HepG2 (cell line): ENCODE results near the gene SCGB3A1. TPM values are rescaled to one million over a fixed set of nuclear protein-coding genes. Genes with fewer than 3 reads are reported as not detected.

Source experiments
- ATAC-seq: fragments of 200-7000 bp; cut with Tn5 transposase; 3 replicates; pipeline ENCODE4 v1.9.1; 2020; ENCODE audit warnings: mild to moderate bottlenecking, moderate library complexity
- BruUV-seq: library from RNA; stranded (reverse); fragments of 400-500 nt; replicated peaks from 2 replicates; lab custom pipeline; 2021; lab: Mats Ljungman, UMichigan
- CTCF ChIA-PET: fragments of 300-600 bp; formaldehyde crosslinking; extraction: SDS; loops from one replicate; lab custom pipeline; 2021; ENCODE audit warnings: low total read pairs, inconsistent platforms, low intra/inter-chr PET ratio; lab: Yijun Ruan, JAX
- POLR2A ChIA-PET: fragments of 350-600 bp; sonication (Branson Sonifier 250); formaldehyde crosslinking; loops from one replicate; lab custom pipeline; 2020; ENCODE audit warnings: antibody characterized with exemption, inconsistent platforms; lab: Yijun Ruan, JAX
- DNase-seq: peaks from one replicate; pipeline ENCODE4 v3.0.0-alpha.2; 2015; ENCODE audit warnings: low spot score
- FAIRE-seq: peaks from 3 replicates; lab custom pipeline; 2011; peaks lifted over from hg19 to GRCh38; lab: Jason Lieb, UNC
- H2AFZ ChIP-seq: one replicate; pipeline ENCODE4 v1.6.1; 2011; ENCODE audit warnings: low read length, inconsistent platforms
- H3K27ac ChIP-seq: fragments of 300-600 bp; 3 replicates; pipeline ENCODE4 v1.8.0; 2011; ENCODE audit warnings: mixed run types, mild to moderate bottlenecking, mixed read lengths, low read length, inconsistent platforms; ENCODE audit not compliant: insufficient read depth; ENCODE audit errors: extremely low read length
- H3K27me3 ChIP-seq, 2 experiments: fragments of 200-600 bp in 1 of 2; 2 replicates in 1 of 2; 3 replicates in 1 of 2; pipeline versions ENCODE4 v1.6.0 to v1.8.0; 2011; ENCODE audit warnings: low read length in 2 of 2, mild to moderate bottlenecking in 2 of 2, moderate library complexity in 2 of 2, inconsistent platforms in 1 of 2; ENCODE audit not compliant: insufficient read depth in 2 of 2, control insufficient read depth in 1 of 2
- H3K36me3 ChIP-seq, 2 experiments: fragments of 200-600 bp in 1 of 2; replicated peaks in 1 of 2; 2 replicates in 1 of 2; 3 replicates in 1 of 2; pipeline versions ENCODE4 v1.5.1 to v1.8.0; 2011; ENCODE audit warnings: low read length in 2 of 2, inconsistent platforms in 1 of 2; ENCODE audit not compliant: insufficient read depth in 2 of 2, control insufficient read depth in 1 of 2
- H3K4me1 ChIP-seq: 2 replicates; pipeline ENCODE4 v1.5.1; 2012; ENCODE audit warnings: low read length, inconsistent platforms; ENCODE audit not compliant: insufficient read depth
- H3K4me2 ChIP-seq: 2 replicates; pipeline ENCODE4 v1.6.0; 2011; ENCODE audit warnings: low read depth, low read length, inconsistent platforms
- H3K4me3 ChIP-seq, 3 experiments: fragments of 200-600 bp in 1 of 3; sonication (generic), shearing (Covaris generic) in 1 of 3; replicated peaks in 1 of 3; 2 replicates each; pipeline ENCODE4 v1.5.1; 2011 to 2016; ENCODE audit warnings: low read length in 3 of 3, inconsistent platforms in 2 of 3, low read depth in 2 of 3, mild to moderate bottlenecking in 2 of 3, control low read depth in 1 of 3, mixed read lengths in 1 of 3; ENCODE audit not compliant: insufficient read depth in 1 of 3
- H3K79me2 ChIP-seq: one replicate; pipeline ENCODE4 v1.6.1; 2011; ENCODE audit warnings: low read length, inconsistent platforms; ENCODE audit not compliant: insufficient read depth
- H3K9ac ChIP-seq: 2 replicates; pipeline ENCODE4 v1.6.0; 2011; ENCODE audit warnings: mild to moderate bottlenecking, low read depth, low read length, inconsistent platforms; ENCODE audit not compliant: insufficient read depth
- H3K9me3 ChIP-seq: 2 replicates; pipeline ENCODE4 v1.5.1; 2012; ENCODE audit warnings: mild to moderate bottlenecking, low read length
- H4K20me1 ChIP-seq: 2 replicates; pipeline ENCODE4 v1.6.0; 2011; ENCODE audit warnings: inconsistent platforms, mild to moderate bottlenecking, low read length, moderate library complexity; ENCODE audit not compliant: insufficient read depth
- NCOA5 ChIP-seq: sonication (generic); formaldehyde crosslinking; IDR thresholded peaks from 2 replicates; pipeline ENCODE4 v1.4.0; 2020; ENCODE audit warnings: missing genetic modification reagents
- NKX3-1 ChIP-seq: sonication (generic); formaldehyde crosslinking; IDR thresholded peaks from 2 replicates; pipeline ENCODE4 v1.5.0; 2020; ENCODE audit warnings: missing genetic modification reagents
- YY1 ChIP-seq: IDR thresholded peaks from 2 replicates; pipeline ENCODE4 v1.6.1; 2011; ENCODE audit warnings: low read length, low read depth, moderate library complexity, mild to moderate bottlenecking; ENCODE audit not compliant: insufficient read depth, insufficient replicate concordance
- ZBTB44 ChIP-seq: sonication (generic); formaldehyde crosslinking; IDR thresholded peaks from 2 replicates; pipeline ENCODE4 v1.4.0; 2020; ENCODE audit warnings: missing genetic modification reagents
- ZNF276 ChIP-seq: sonication (generic); formaldehyde crosslinking; IDR thresholded peaks from 2 replicates; pipeline ENCODE4 v1.4.0; 2020; ENCODE audit warnings: mild to moderate bottlenecking, low read depth, missing genetic modification reagents
- ZNF687 ChIP-seq: sonication (generic); formaldehyde crosslinking; IDR thresholded peaks from 2 replicates; pipeline ENCODE4 v1.5.1; 2020; ENCODE audit warnings: mild to moderate bottlenecking, missing genetic modification reagents, moderate library complexity
- WGBS: methylation state at CpG from one replicate; pipeline ENCODE4 v1.1.6; 2017; ENCODE audit warnings: low lambda C conversion rate; 5-methylcytosine and 5-hydroxymethylcytosine counted together
- in situ Hi-C: cut with HindIII; loops from 2 replicates; pipeline ENCODE4 v1.10.0; 2017; ENCODE audit warnings: low pct_unique_long_range_greater_than_20kb; ENCODE audit not compliant: extremely low pct_ligation_motif_present
- intact Hi-C: fragments of 100-400 bp; cut with micrococcal nuclease; formaldehyde crosslinking; loops from one replicate; pipeline ENCODE4 v1.10.0; 2022; ENCODE audit not compliant: unreplicated experiment
- polyA plus RNA-seq, 8 experiments: library from polyadenylated mRNA; depleted of rRNA in 3 of 8; stranded (reverse) in 7 of 8; unstranded in 1 of 8; fragments of >200 nt; fragmentation: Illumina TruSeq in 4 of 8; extraction: Trizol in 4 of 8; gene quantifications; 2 replicates each; pipeline versions ENCODE4 v1.2.1 to v1.2.3, GENCODE V29; 2011 to 2016; ENCODE audit warnings: low read depth in 4 of 8, missing spikeins in 1 of 8, mixed read lengths in 1 of 8; ENCODE audit not compliant: insufficient read depth in 1 of 8
- total RNA-seq, 5 experiments: library from RNA; depleted of rRNA; stranded (reverse); fragments of >200 nt; fragmentation: Illumina TruSeq; extraction: Trizol; gene quantifications; 2 replicates each; pipeline ENCODE4 v1.2.3, GENCODE V29; 2016; ENCODE audit warnings: low read depth in 1 of 5

Gene SCGB3A1
- total and polyA plus RNA-seq, 2 of the 13 experiments (the other 11 are each of a cell fraction or from before 2014, with no cell fraction given): not detected

GRCh38 chr5:180607861-180608571, 16.7 kb upstream of the SCGB3A1 start (continued):
- TF ChIP-seq ZBTB44 (CRISPR knock-in tag) (no peak), ZNF276 (CRISPR knock-in tag) (no peak), NKX3-1 (CRISPR knock-in tag) (no peak)

- no peak overlapping the region for H3K4me3 ChIP-seq
- in situ Hi-C loops (no loop called here), intact Hi-C loops (no loop called here)
- H3K27ac ChIP-seq: no peak overlapping the region
- TF ChIP-seq YY1 (no peak), NCOA5 (CRISPR knock-in tag) (no peak), ZNF687 (peak; percentile 28)
- no peaks in the 10 kb centered on the region; the same call in 1 of the 2 replicates for H4K20me1 ChIP-seq
- DNase-seq (no peak), ATAC-seq (no peak), FAIRE-seq (no peak)
- H3K4me2 ChIP-seq: no peak overlapping the region
- peaks cover 15 to 64% of the 10 kb centered on the region in 2 experiments for H3K27me3 ChIP-seq
- ChIA-PET CTCF (no interaction called here), POLR2A (no interaction called here)
- no peaks in the 10 kb centered on the region for H3K4me1 ChIP-seq
- H2AFZ ChIP-seq: no peak overlapping the region
- H3K9ac ChIP-seq: no peak overlapping the region
- H3K36me3 ChIP-seq: no peaks in the 10 kb centered on the region
- H3K9me3 ChIP-seq: no peaks in the 10 kb centered on the region
- no peaks in the 10 kb centered on the region for H3K79me2 ChIP-seq
- WGBS: 28% methylated on average over 21 of the region's 21 CpGs
- no TSS peak for BruUV-seq
Observed at GRCh38 chr5:180606215-180606785, 15.0 kb upstream of the SCGB3A1 start.
